ENCODE measurements around the gene PDC. TPM values are rescaled to one million over a fixed set of nuclear protein-coding genes. Genes with fewer than 3 reads are reported as not detected.

PDC gene
- total and polyA plus RNA-seq, 2 donors (not counting 3 experiments of a cell fraction or from before 2014, with no cell fraction given), result not detected

GRCh38 chr1:186440584-186440983, 20.3 kb downstream of the PDC start:
- intact Hi-C loops (cut with micrococcal nuclease), result no loop called here
- BruUV-seq (replicated peaks), result no TSS peak
- TF ChIP-seq EZH2 (IDR thresholded peaks at IDR 0.05; ENCODE audit: borderline replicate concordance, low read depth, low read length, severe bottlenecking) (no peak), POLR2AphosphoS5 (IDR thresholded peaks at IDR 0.05; ENCODE audit: insufficient read depth, low read depth, low read length) (no peak), JUN (IDR thresholded peaks at IDR 0.05; ENCODE audit: borderline replicate concordance, insufficient read depth, insufficient read length, low read depth) (peak; percentile 56)
- Histone ChIP-seq H3K27ac (ENCODE audit: insufficient read depth, low read depth, low read length) (peak overlapping the region; percentile 31), H3K9me3 (replicated peaks; ENCODE audit: control insufficient read depth, insufficient read depth, low read length) (no peaks in the 10 kb centered on the region), H3K4me1 (ENCODE audit: control insufficient read depth, extremely low read depth, insufficient read depth, low read length) (peaks cover 33% of the 10 kb centered on the region), H3K4me3 (replicated peaks in 1 of 3; ENCODE audit: insufficient read depth in 1 of 3, low read depth in 1 of 3, low read length in 3 of 3) (no peak overlapping the region), H2AFZ (ENCODE audit: low read depth, low read length) (no peak overlapping the region), H3K79me2 (ENCODE audit: control insufficient read depth, insufficient read depth, low read length) (no peaks in the 10 kb centered on the region), H3K36me3 (ENCODE audit: control insufficient read depth in 2 of 2, extremely low read depth in 1 of 2, insufficient read depth in 2 of 2, low read length in 2 of 2) (no peaks in the 10 kb centered on the region), H4K20me1 (replicated peaks; ENCODE audit: control insufficient read depth, extremely low read depth, insufficient read depth, low read length) (no peaks in the 10 kb centered on the region), H3K27me3 (ENCODE audit: control insufficient read depth in 2 of 2, insufficient read depth in 2 of 2, low read length in 2 of 2) (no peaks in the 10 kb centered on the region), H3K9me1 (replicated peaks; ENCODE audit: control insufficient read depth, extremely low read depth, insufficient read depth, low read length) (no peaks in the 10 kb centered on the region), H3K4me2 (ENCODE audit: insufficient read depth, low read length) (no peak overlapping the region), H3K9ac (replicated peaks; ENCODE audit: extremely low read depth, insufficient read depth, low read length) (peak overlapping the region; percentile 19)
- no peak for FAIRE-seq
- POLR2A ChIA-PET, result no interaction called here
- peak; percentile 48 for DNase-seq (ENCODE audit: low read depth, low spot score)
- dilution Hi-C loops (cut with MboI; ENCODE audit: extremely low pct_ligation_motif_present, low sequenced_read_pairs), result no loop called here
- CTCF ChIA-PET, result interaction anchor here (1.0 to 1.1 kb wide), 3 partner anchors 13 to 36 kb away, joined by 3 to 4 read pairs (median 3); no protein-coding TSS in a partner anchor

GRCh38 chr1:186438567-186438966, 22.3 kb downstream of the PDC start:
- BruUV-seq (replicated peaks), result no TSS peak
- FAIRE-seq (no peak), DNase-seq (ENCODE audit: low read depth, low spot score) (no peak)
- POLR2A ChIA-PET, result no interaction called here
- CTCF ChIA-PET, result no interaction called here
- H3K36me3 ChIP-seq (ENCODE audit: control insufficient read depth in 2 of 2, extremely low read depth in 1 of 2, insufficient read depth in 2 of 2, low read length in 2 of 2), result no peaks in the 10 kb centered on the region
- no peak overlapping the region for H2AFZ ChIP-seq (ENCODE audit: low read depth, low read length)
- H3K4me3 ChIP-seq (replicated peaks in 1 of 3; ENCODE audit: insufficient read depth in 1 of 3, low read depth in 1 of 3, low read length in 3 of 3), result no peak overlapping the region
- no peak for TF ChIP-seq MYC (IDR thresholded peaks at IDR 0.05; ENCODE audit: low read depth, low read length)
- TF ChIP-seq POLR2AphosphoS5 (IDR thresholded peaks at IDR 0.05; ENCODE audit: insufficient read depth, low read depth, low read length), result no peak
- TF ChIP-seq MAX (IDR thresholded peaks at IDR 0.05; ENCODE audit: insufficient read depth, insufficient read length), result no peak
- TF ChIP-seq POLR2A (IDR thresholded peaks at IDR 0.05; ENCODE audit: low read depth, low read length), result no peak
- TF ChIP-seq EZH2 (IDR thresholded peaks at IDR 0.05; ENCODE audit: borderline replicate concordance, low read depth, low read length, severe bottlenecking), result no peak
- no peak for TF ChIP-seq GATA2 (IDR thresholded peaks at IDR 0.05; ENCODE audit: insufficient read depth, insufficient read length, low read depth, low read length)
- no peak for TF ChIP-seq JUN (IDR thresholded peaks at IDR 0.05; ENCODE audit: borderline replicate concordance, insufficient read depth, insufficient read length, low read depth)
- TF ChIP-seq CTCF (IDR thresholded peaks at IDR 0.05; ENCODE audit: extremely low read depth in 1 of 2, insufficient read depth in 1 of 2, low read depth in 1 of 2, low read length in 2 of 2), result no peak
- TF ChIP-seq FOS (IDR thresholded peaks at IDR 0.05; ENCODE audit: borderline replicate concordance, insufficient read depth, low read length), result no peak
- H3K9me3 ChIP-seq (replicated peaks; ENCODE audit: control insufficient read depth, insufficient read depth, low read length), result no peaks in the 10 kb centered on the region
- no peaks in the 10 kb centered on the region for H3K79me2 ChIP-seq (ENCODE audit: control insufficient read depth, insufficient read depth, low read length)
- H3K4me1 ChIP-seq (ENCODE audit: control insufficient read depth, extremely low read depth, insufficient read depth, low read length), result peaks cover 31% of the 10 kb centered on the region
- no peak overlapping the region for H3K27ac ChIP-seq (ENCODE audit: insufficient read depth, low read depth, low read length)
- dilution Hi-C loops (cut with MboI; ENCODE audit: extremely low pct_ligation_motif_present, low sequenced_read_pairs), result no loop called here
- no peak overlapping the region for H3K9ac ChIP-seq (replicated peaks; ENCODE audit: extremely low read depth, insufficient read depth, low read length)
- H4K20me1 ChIP-seq (replicated peaks; ENCODE audit: control insufficient read depth, extremely low read depth, insufficient read depth, low read length), result no peaks in the 10 kb centered on the region
- no peaks in the 10 kb centered on the region for H3K9me1 ChIP-seq (replicated peaks; ENCODE audit: control insufficient read depth, extremely low read depth, insufficient read depth, low read length)
- H3K4me2 ChIP-seq (ENCODE audit: insufficient read depth, low read length), result no peak overlapping the region
- no peaks in the 10 kb centered on the region for H3K27me3 ChIP-seq (ENCODE audit: control insufficient read depth in 2 of 2, insufficient read depth in 2 of 2, low read length in 2 of 2)
- intact Hi-C loops (cut with micrococcal nuclease), result no loop called here

Measured in endothelial cell of umbilical vein (primary cell).